HepG2 (cell line): ENCODE results near the gene EIF1AD. TPM values are rescaled to one million over a fixed set of nuclear protein-coding genes. Genes with fewer than 3 reads are reported as not detected.

Experiments
- ATAC-seq: fragments of 200-7000 bp; cut with Tn5 transposase; 3 replicates; pipeline ENCODE4 v1.9.1; 2020; ENCODE audit warnings: mild to moderate bottlenecking, moderate library complexity
- BruUV-seq: library from RNA; stranded (reverse); fragments of 400-500 nt; replicated peaks from 2 replicates; lab custom pipeline; 2021; lab: Mats Ljungman, UMichigan
- CTCF ChIA-PET: fragments of 300-600 bp; formaldehyde crosslinking; extraction: SDS; loops from one replicate; lab custom pipeline; 2021; ENCODE audit warnings: low total read pairs, inconsistent platforms, low intra/inter-chr PET ratio; lab: Yijun Ruan, JAX
- POLR2A ChIA-PET: fragments of 350-600 bp; sonication (Branson Sonifier 250); formaldehyde crosslinking; loops from one replicate; lab custom pipeline; 2020; ENCODE audit warnings: antibody characterized with exemption, inconsistent platforms; lab: Yijun Ruan, JAX
- DNase-seq: peaks from one replicate; pipeline ENCODE4 v3.0.0-alpha.2; 2015; ENCODE audit warnings: low spot score
- FAIRE-seq: peaks from 3 replicates; lab custom pipeline; 2011; peaks lifted over from hg19 to GRCh38; lab: Jason Lieb, UNC
- H2AFZ ChIP-seq: one replicate; pipeline ENCODE4 v1.6.1; 2011; ENCODE audit warnings: low read length, inconsistent platforms
- H3K27ac ChIP-seq: fragments of 300-600 bp; 3 replicates; pipeline ENCODE4 v1.8.0; 2011; ENCODE audit warnings: mixed run types, mild to moderate bottlenecking, mixed read lengths, low read length, inconsistent platforms; ENCODE audit not compliant: insufficient read depth; ENCODE audit errors: extremely low read length
- H3K27me3 ChIP-seq, 2 experiments: fragments of 200-600 bp in 1 of 2; 2 replicates in 1 of 2; 3 replicates in 1 of 2; pipeline versions ENCODE4 v1.6.0 to v1.8.0; 2011; ENCODE audit warnings: low read length in 2 of 2, mild to moderate bottlenecking in 2 of 2, moderate library complexity in 2 of 2, inconsistent platforms in 1 of 2; ENCODE audit not compliant: insufficient read depth in 2 of 2, control insufficient read depth in 1 of 2
- H3K36me3 ChIP-seq, 2 experiments: fragments of 200-600 bp in 1 of 2; replicated peaks in 1 of 2; 2 replicates in 1 of 2; 3 replicates in 1 of 2; pipeline versions ENCODE4 v1.5.1 to v1.8.0; 2011; ENCODE audit warnings: low read length in 2 of 2, inconsistent platforms in 1 of 2; ENCODE audit not compliant: insufficient read depth in 2 of 2, control insufficient read depth in 1 of 2
- H3K4me1 ChIP-seq: 2 replicates; pipeline ENCODE4 v1.5.1; 2012; ENCODE audit warnings: low read length, inconsistent platforms; ENCODE audit not compliant: insufficient read depth
- H3K4me2 ChIP-seq: 2 replicates; pipeline ENCODE4 v1.6.0; 2011; ENCODE audit warnings: low read depth, low read length, inconsistent platforms
- H3K4me3 ChIP-seq, 3 experiments: fragments of 200-600 bp in 1 of 3; sonication (generic), shearing (Covaris generic) in 1 of 3; replicated peaks in 1 of 3; 2 replicates each; pipeline ENCODE4 v1.5.1; 2011 to 2016; ENCODE audit warnings: low read length in 3 of 3, inconsistent platforms in 2 of 3, low read depth in 2 of 3, mild to moderate bottlenecking in 2 of 3, control low read depth in 1 of 3, mixed read lengths in 1 of 3; ENCODE audit not compliant: insufficient read depth in 1 of 3
- H3K79me2 ChIP-seq: one replicate; pipeline ENCODE4 v1.6.1; 2011; ENCODE audit warnings: low read length, inconsistent platforms; ENCODE audit not compliant: insufficient read depth
- H3K9ac ChIP-seq: 2 replicates; pipeline ENCODE4 v1.6.0; 2011; ENCODE audit warnings: mild to moderate bottlenecking, low read depth, low read length, inconsistent platforms; ENCODE audit not compliant: insufficient read depth
- H3K9me3 ChIP-seq: 2 replicates; pipeline ENCODE4 v1.5.1; 2012; ENCODE audit warnings: mild to moderate bottlenecking, low read length
- H4K20me1 ChIP-seq: 2 replicates; pipeline ENCODE4 v1.6.0; 2011; ENCODE audit warnings: inconsistent platforms, mild to moderate bottlenecking, low read length, moderate library complexity; ENCODE audit not compliant: insufficient read depth
- AGO2 ChIP-seq: fragments of 200-400 bp; formaldehyde crosslinking; optimal IDR thresholded peaks from 2 replicates; pipeline ENCODE3; 2017; ENCODE audit warnings: mild to moderate bottlenecking, low read depth, low read length, moderate library complexity
- CSRNP1 ChIP-seq: sonication (generic); formaldehyde crosslinking; IDR thresholded peaks from 2 replicates; pipeline ENCODE4 v1.8.1; 2023; ENCODE audit warnings: mild to moderate bottlenecking, missing genetic modification reagents
- ISL2 ChIP-seq: sonication (generic); formaldehyde crosslinking; IDR thresholded peaks from 2 replicates; pipeline ENCODE4 v1.5.0; 2020; ENCODE audit warnings: missing genetic modification reagents
- RBFOX2 ChIP-seq: fragments of 200-400 bp; formaldehyde crosslinking; IDR thresholded peaks from 2 replicates; pipeline ENCODE4 v1.6.1; 2017; ENCODE audit warnings: low read depth, mild to moderate bottlenecking, low read length
- ZNF362 ChIP-seq: sonication (generic); formaldehyde crosslinking; IDR thresholded peaks from 2 replicates; pipeline ENCODE4 v1.4.0; 2020; ENCODE audit warnings: missing genetic modification reagents, mild to moderate bottlenecking, borderline replicate concordance
- WGBS: methylation state at CpG from one replicate; pipeline ENCODE4 v1.1.6; 2017; ENCODE audit warnings: low lambda C conversion rate; 5-methylcytosine and 5-hydroxymethylcytosine counted together
- in situ Hi-C: cut with HindIII; loops from 2 replicates; pipeline ENCODE4 v1.10.0; 2017; ENCODE audit warnings: low pct_unique_long_range_greater_than_20kb; ENCODE audit not compliant: extremely low pct_ligation_motif_present
- intact Hi-C: fragments of 100-400 bp; cut with micrococcal nuclease; formaldehyde crosslinking; loops from one replicate; pipeline ENCODE4 v1.10.0; 2022; ENCODE audit not compliant: unreplicated experiment
- polyA plus RNA-seq, 8 experiments: library from polyadenylated mRNA; depleted of rRNA in 3 of 8; stranded (reverse) in 7 of 8; unstranded in 1 of 8; fragments of >200 nt; fragmentation: Illumina TruSeq in 4 of 8; extraction: Trizol in 4 of 8; gene quantifications; 2 replicates each; pipeline versions ENCODE4 v1.2.1 to v1.2.3, GENCODE V29; 2011 to 2016; ENCODE audit warnings: low read depth in 4 of 8, missing spikeins in 1 of 8, mixed read lengths in 1 of 8; ENCODE audit not compliant: insufficient read depth in 1 of 8
- total RNA-seq, 5 experiments: library from RNA; depleted of rRNA; stranded (reverse); fragments of >200 nt; fragmentation: Illumina TruSeq; extraction: Trizol; gene quantifications; 2 replicates each; pipeline ENCODE4 v1.2.3, GENCODE V29; 2016; ENCODE audit warnings: low read depth in 1 of 5

Gene EIF1AD
- total and polyA plus RNA-seq, 2 of the 13 experiments (the other 11 are each of a cell fraction or from before 2014, with no cell fraction given) = 18.2 to 30.8 TPM

- TF ChIP-seq ZNF362 (CRISPR knock-in tag) = no peak
Measured at GRCh38 chr11:65977621-65978390, 24.2 kb downstream of the EIF1AD start (continued).

- in situ Hi-C loops = no loop called here
Measured at GRCh38 chr11:65976216-65977176, 25.5 kb downstream of the EIF1AD start.

More at GRCh38 chr11:65976216-65977176, 25.5 kb downstream of the EIF1AD start:
- intact Hi-C loops = no loop called here
- CTCF ChIA-PET = no interaction called here
- Histone ChIP-seq H3K36me3 (peaks cover 5 to 24% of the 10 kb centered on the region in 2 experiments), H4K20me1 (no peaks in the 10 kb centered on the region), H3K9me3 (no peaks in the 10 kb centered on the region), H3K4me3 (no peak overlapping the region), H3K27ac (no peak overlapping the region), H2AFZ (no peak overlapping the region), H3K27me3 (no peaks in the 10 kb centered on the region), H3K79me2 (no peaks in the 10 kb centered on the region), H3K4me2 (no peak overlapping the region), H3K4me1 (no peaks in the 10 kb centered on the region), H3K9ac (no peak overlapping the region)
- DNase-seq (no peak), FAIRE-seq (no peak), ATAC-seq (no peak)
- 92% methylated on average over 43 of the region's 43 CpGs for WGBS
- POLR2A ChIA-PET = no interaction called here
- BruUV-seq = no TSS peak
- TF ChIP-seq ISL2 (CRISPR knock-in tag) (no peak), CSRNP1 (CRISPR knock-in tag) (no peak), RBFOX2 (peak; percentile 42; the same call in 1 of the 2 replicates), AGO2 (peak; percentile 57)
